NCI-H524 (cell line): ENCODE data around the gene SLAIN1.
"Not testable (repeated sequence)": the region's sequence is repeated elsewhere in the genome, so short reads cannot be mapped to it uniquely, and the experiment has no call there.

Experiments
- DNase-seq, 2 experiments: peaks; one replicate each; lab custom pipeline; 2025; lab: John Stamatoyannopoulos, UW

The SLAIN1 gene

GRCh38 chr13:77697217-77698103, at the start of gene SLAIN1:
TSS of gene SLAIN1 (plus strand) at chr13:77697687. CDS start at chr13:77697914, 227 bp downstream.
- DNase-seq = peak; percentile 77 to 87

GRCh38 chr13:77650409-77650808, 47.1 kb upstream of the SLAIN1 start:
- no peak for DNase-seq

GRCh38 chr13:77653301-77653700, 44.2 kb upstream of the SLAIN1 start:
- no peak for DNase-seq

GRCh38 chr13:77660016-77660415, 37.5 kb upstream of the SLAIN1 start:
- DNase-seq = not testable (repeated sequence)

- no peak for DNase-seq
Measured at GRCh38 chr13:77660841-77661250, 36.6 kb upstream of the SLAIN1 start.

- not testable (repeated sequence) for DNase-seq
Measured at GRCh38 chr13:77662301-77662700, 35.2 kb upstream of the SLAIN1 start.

- not testable (repeated sequence) for DNase-seq
Measured at GRCh38 chr13:77662831-77663230, 34.7 kb upstream of the SLAIN1 start.

GRCh38 chr13:77674852-77675251, 22.6 kb upstream of the SLAIN1 start:
- peak in 1 of 2 experiments; percentile 14 for DNase-seq

- DNase-seq = peak in 1 of 2 experiments; percentile 2
Measured at GRCh38 chr13:77678691-77679235, 18.7 kb upstream of the SLAIN1 start.

GRCh38 chr13:77687799-77688198, 9.7 kb upstream of the SLAIN1 start:
- DNase-seq = no peak

- no peak for DNase-seq
Measured at GRCh38 chr13:77691871-77692270, 5.6 kb upstream of the SLAIN1 start.

- no peak for DNase-seq
Measured at GRCh38 chr13:77692746-77693448, 4.6 kb upstream of the SLAIN1 start.

- no peak for DNase-seq
Measured at GRCh38 chr13:77693449-77693940, 4.0 kb upstream of the SLAIN1 start.

GRCh38 chr13:77696006-77696878, 1.2 kb upstream of the SLAIN1 start:
- peak in 1 of 2 experiments; percentile 19 for DNase-seq

- no peak for DNase-seq
Measured at GRCh38 chr13:77696879-77697216, 639 bp upstream of the SLAIN1 start.

- DNase-seq = peak; percentile 77 to 83
Measured at GRCh38 chr13:77698201-77699058, 943 bp downstream of the SLAIN1 start.

- DNase-seq = no peak
Measured at GRCh38 chr13:77699059-77699680, 1.7 kb downstream of the SLAIN1 start.

GRCh38 chr13:77701305-77701704, 3.8 kb downstream of the SLAIN1 start:
- no peak for DNase-seq

GRCh38 chr13:77702366-77702765, 4.9 kb downstream of the SLAIN1 start:
- no peak for DNase-seq

- no peak for DNase-seq
Measured at GRCh38 chr13:77703408-77703807, 5.9 kb downstream of the SLAIN1 start.
